Bone marrow (tissue), 2 donors: Measurements from ENCODE around the gene COX6A2.
A peak's percentile ranks its signal among the peaks of the same experiment; 100 is the strongest.

ENCODE experiments used
- DNase-seq, 2 donors: peaks; one replicate each; lab custom pipeline; 2025; lab: John Stamatoyannopoulos, UW

Gene COX6A2

GRCh38 chr16:31428279-31428597, at the start of gene COX6A2:
Gene COX6A2 (minus strand): TSS chr16:31428360. CDS start chr16:31428325, 35 bp downstream.
- no peak for DNase-seq

- peak; percentile 25 to 64 for DNase-seq
These were observed 49.4 kb upstream of the COX6A2 start for GRCh38 chr16:31477220-31478216.

DNA sequence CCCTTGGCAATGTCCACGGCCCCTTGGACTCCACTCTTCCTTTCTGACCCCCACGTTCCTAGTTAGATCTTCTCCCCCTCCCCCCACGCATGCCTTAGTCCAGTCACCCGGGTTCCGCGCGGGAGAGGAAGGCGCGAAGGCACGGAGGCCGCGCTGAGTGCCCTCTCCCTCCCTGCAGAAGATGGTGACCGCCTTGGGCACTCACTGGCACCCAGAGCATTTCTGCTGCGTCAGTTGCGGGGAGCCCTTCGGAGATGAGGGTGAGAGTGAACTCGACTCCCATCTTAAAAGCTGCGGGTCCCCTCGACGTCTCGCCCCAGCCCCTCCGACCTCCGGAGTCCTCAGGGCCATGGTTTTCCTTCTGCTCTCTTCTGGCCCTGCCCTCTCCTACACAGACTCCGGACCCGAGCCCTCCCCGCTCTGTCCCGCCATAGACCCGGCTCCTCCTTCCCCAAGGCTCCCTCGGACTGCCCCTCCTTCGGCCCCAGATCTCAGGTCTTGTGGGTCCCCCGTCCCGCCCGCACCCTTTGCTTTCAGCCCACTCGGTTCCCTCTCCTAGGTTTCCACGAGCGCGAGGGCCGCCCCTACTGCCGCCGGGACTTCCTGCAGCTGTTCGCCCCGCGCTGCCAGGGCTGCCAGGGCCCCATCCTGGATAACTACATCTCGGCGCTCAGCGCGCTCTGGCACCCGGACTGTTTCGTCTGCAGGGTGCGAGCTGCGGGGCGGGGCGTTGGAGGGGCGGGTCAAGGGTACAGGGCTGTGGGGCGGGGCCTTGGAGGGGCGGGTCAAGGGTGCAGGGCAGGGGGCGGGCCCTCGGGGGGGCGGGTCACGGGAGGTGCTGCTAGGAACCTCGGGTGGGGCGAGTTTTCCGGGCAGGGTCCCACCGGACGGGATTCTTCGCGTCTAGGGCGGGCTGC, 48.4 kb upstream of the COX6A2 start:
- DNase-seq, result peak; percentile 67 to 81

GRCh38 chr16:31475946-31476302, 47.8 kb upstream of the COX6A2 start:
- no peak for DNase-seq

DNA sequence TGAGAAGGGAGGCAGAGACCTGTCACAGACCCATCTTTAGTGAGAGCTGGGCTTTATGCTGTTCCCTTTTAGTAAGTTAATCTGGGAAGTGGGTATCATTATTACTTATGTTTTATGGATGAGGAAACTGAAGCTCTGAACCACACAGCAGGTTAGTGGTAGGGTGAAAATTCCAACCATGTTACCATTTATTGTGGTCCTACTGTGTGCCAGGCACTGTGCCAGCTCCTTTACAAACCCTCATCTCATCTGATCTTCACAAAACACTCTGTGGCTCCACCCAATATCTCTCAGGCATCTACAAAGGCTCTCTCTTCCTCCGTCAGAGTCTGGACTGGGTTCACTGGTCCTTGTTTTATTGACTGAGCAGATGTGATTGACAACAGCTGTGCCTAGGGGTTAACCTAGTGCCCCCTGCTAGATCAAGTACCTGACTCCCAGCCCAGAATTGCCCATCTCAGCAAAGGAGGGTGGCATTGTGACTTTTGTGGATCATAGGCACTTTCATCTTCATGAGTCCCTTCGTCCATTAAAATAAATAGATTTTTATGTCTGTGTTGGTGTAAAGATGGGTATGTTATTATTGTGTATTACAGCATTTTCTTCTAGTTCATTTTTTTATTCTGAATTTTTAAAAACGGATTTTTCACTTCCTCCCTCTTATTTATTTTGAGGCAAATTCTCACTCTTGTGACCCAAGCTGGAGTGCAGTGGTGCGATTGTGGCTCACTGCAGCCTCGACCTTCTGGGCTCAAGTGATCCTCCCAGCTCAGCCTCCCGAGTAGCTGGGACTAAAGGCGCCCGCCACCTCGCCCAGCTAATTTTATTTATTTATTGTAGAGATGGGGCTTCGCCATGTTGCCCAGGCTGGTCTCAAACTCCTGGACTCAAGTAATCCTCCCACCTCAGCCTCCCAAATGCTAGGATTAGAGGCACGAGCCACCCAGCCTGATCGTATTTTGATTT, 46.9 kb upstream of the COX6A2 start:
- no peak for DNase-seq

- no peak for DNase-seq
These were observed 46.1 kb upstream of the COX6A2 start for GRCh38 chr16:31474173-31474714.

DNA sequence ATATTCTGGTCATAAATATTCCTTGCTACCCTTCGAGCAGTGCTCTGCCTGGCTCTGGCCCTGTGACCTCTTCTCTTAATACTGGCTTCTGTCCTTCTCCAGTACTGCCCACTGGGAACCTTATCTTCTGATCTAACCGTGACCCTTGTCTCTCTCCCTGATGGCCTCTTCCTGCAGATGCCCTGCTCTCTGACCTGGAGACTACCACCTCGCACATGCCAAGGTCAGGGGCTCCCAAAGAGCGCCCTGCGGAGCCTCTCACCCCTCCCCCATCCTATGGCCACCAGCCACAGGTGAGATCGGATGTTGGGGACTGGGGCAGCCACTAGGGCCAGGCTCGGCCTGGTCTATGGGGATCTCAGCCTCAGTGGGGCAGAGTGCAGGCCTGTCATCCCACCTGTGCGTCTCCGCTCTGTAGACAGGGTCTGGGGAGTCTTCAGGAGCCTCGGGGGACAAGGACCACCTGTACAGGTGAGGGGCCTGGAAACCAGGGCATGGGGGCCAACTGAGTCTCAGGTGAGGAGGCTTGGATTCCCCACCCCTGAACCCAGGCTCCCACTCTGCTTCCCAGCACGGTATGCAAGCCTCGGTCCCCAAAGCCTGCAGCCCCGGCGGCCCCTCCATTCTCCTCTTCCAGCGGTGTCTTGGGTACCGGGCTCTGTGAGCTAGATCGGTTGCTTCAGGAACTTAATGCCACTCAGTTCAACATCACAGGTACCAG, 45.3 kb upstream of the COX6A2 start:
- no peak for DNase-seq

DNA sequence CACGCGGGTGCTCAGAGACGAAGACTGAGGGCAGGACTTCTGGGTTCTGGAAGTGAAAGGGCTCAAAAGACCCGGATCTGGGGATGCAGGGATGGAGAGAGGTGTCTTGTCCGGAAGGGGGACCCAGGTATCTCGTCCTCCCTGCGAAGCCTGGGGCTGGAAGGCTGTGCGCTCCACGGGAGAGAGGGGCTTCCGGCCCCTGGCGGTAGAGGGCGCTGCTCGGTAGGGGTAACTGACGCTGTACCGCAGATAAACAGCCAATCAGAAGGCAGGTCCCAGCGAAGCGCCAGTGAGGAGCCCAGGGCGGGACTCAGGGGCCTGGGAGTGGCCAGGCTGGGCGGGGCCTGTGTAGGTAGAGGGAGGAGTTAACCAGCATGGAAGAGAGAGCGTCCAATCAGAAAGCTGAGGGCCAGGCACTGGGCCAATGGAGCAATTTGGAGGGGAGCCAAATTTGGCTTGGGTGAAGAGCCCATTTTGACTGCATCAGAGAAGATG, 44.6 kb upstream of the COX6A2 start:
- DNase-seq, result no peak

DNA sequence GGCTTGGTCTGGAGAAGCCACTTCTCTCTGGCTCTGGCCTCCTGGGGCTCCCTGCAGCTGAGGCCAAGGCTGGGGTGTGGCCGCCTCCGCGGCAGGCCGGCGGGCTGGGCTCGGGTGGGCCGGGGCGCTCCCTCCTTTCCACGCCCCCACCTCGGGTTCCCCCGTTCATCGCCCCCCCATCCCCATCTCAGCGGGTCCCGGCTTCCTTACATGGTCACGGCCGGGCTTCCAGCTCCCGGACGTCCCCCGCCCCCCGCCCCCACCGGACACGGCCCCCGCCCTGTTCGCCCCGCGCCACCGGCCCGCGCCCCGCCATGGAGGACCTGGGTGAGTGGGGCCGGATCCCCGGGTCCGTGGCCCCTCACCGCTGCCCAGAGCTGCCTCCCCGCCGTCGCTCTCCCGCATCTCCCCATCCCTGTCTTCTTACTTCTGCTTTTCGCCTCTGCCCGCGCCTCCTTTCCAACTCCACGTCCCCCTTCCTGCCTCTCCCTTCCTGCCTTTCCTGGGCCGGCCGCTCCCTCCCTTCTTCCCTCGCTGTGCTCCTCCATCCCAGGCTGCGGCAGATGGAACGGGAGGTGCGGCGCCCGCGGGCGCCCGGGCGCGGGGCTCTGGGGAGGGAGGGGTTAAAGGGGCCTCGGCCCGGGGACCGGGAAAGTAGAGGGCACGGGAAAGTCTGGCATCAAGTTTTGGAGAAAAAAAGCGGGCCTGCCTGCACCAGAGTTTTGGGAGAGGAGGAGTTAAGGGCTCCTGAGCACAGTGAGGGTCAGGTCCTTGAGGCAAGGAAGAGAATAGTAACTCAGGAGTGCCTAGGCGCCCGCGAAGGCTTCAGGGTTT, 43.9 kb upstream of the COX6A2 start, which contains the start of gene TGFB1I1:
TGFB1I1 (plus strand) TSS at position 278 of the 834 bp plus-strand sequence; CDS start at position 315, 37 bp downstream.
- DNase-seq, result peak; percentile 8 to 15

GRCh38 chr16:31471241-31471874, 43.2 kb upstream of the COX6A2 start:
- DNase-seq, result no peak

GRCh38 chr16:31470615-31471014, 42.5 kb upstream of the COX6A2 start:
- DNase-seq, result no peak

DNA sequence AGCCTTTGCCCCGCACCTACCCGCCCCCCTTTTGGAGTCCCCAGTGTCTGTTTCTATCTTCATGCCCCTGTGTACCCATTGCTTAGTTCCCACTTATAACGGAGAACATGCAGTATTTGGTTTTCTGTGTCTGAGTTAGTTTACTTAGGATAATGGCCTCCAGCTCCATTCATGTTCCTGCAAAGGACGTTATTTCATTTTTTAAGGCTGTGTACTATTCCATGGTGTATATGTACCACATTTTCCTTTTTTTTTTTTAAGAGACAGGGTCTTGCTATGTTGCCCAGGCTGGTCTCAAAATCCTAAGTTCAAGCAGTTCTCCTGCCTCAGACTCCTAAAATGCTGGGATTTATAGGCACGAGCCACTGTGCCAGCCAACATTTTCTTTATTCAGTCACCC, 39.7 kb upstream of the COX6A2 start:
- DNase-seq, result no peak

- no peak for DNase-seq
These were observed 39.1 kb upstream of the COX6A2 start for GRCh38 chr16:31467151-31467773.

DNA sequence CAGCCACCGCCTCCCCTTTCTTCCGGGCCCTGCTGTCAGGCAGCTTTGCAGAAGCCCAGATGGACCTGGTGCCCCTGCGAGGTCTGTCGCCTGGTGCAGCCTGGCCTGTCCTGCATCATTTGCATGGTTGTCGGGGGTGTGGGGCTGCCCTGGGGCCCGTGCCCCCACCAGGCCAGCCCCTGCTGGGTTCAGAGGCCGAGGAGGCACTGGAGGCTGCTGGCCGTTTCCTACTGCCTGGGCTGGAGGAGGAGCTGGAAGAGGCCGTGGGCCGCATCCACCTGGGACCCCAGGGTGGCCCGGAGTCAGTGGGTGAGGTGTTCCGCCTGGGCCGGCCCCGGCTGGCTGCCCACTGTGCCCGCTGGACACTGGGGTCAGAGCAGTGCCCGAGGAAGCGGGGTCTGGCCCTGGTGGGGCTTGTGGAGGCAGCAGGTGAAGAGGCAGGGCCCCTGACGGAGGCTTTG, 38.3 kb upstream of the COX6A2 start:
- no peak for DNase-seq

DNA sequence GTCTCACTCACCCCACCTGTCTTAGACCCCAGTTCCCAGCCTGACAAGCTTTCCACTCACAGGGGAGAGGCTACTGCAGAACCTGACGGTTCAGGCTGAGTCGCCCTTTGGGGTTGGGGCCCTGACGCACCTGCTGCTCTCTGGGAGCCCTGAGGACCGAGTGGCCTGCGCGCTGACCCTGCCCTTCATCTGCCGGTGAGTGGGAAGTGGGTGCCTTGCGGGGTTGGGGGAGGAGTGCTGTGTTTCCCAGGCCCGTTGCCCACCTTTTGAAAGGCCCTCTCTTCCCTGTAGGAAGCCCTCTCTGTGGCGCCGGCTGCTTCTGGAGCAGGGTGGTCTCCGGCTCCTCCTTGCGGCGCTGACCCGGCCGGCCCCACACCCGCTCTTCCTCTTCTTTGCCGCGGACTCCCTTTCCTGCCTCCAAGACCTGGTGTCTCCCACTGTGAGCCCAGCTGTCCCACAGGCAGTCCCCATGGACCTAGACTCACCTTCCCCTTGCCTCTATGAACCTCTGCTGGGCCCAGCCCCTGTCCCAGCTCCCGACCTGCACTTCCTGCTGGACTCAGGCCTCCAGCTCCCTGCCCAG, 37.7 kb upstream of the COX6A2 start:
- no peak for DNase-seq

DNA sequence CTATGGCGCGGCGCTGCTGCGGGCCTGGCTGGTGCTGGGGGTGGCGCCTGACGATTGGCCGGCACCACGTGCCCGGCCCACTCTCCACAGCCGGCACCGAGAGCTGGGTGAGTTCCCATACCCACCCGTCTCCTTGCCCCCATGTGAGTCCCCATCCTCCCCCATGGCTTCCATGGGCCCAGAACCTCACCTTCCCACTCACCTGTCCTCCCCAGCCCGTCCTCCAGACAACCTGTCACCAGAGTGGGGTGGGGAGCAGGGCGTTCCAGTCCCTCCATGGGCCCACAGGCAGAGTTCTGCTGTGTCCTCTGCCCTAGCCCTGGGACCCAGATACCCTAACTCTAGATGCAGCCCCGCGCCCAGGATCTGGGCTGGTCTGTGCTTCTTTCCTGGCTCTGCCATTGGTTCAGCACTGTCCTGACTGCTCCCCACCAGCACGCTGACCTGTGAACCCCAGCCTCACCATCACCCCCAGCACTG, 36.7 kb upstream of the COX6A2 start:
- no peak for DNase-seq

- DNase-seq, result no peak
These were observed 36.2 kb upstream of the COX6A2 start for GRCh38 chr16:31464348-31464769.
